Stimulated activated naive CD8-positive, alpha-beta T cell treated with anti-CD3 and anti-CD28 coated beads, Interleukin-15, Interleukin-2, amounts not matched to agents 100 ng/mL and 50 ng/mL, for 24 hours (primary cell): ENCODE data around the gene STX11.
A peak's percentile ranks its signal among the peaks of the same experiment; 100 is the strongest.

Experiments used
- H3K27ac Mint-ChIP-seq: one replicate; pipeline ENCODE4 v1.8.0; 2021; ENCODE audit warnings: mild to moderate bottlenecking, mixed read lengths
- H3K27me3 Mint-ChIP-seq: one replicate; pipeline ENCODE4 v1.8.0; 2021; ENCODE audit warnings: mixed read lengths
- H3K36me3 Mint-ChIP-seq: one replicate; pipeline ENCODE4 v1.8.0; 2021; ENCODE audit warnings: low read depth, mixed read lengths
- H3K4me1 Mint-ChIP-seq: one replicate; pipeline ENCODE4 v1.8.0; 2021; ENCODE audit warnings: low read depth, mixed read lengths
- H3K4me3 Mint-ChIP-seq: one replicate; pipeline ENCODE4 v1.8.0; 2021; ENCODE audit warnings: mild to moderate bottlenecking, mixed read lengths
- H3K9me3 Mint-ChIP-seq: one replicate; pipeline ENCODE4 v1.8.0; 2021; ENCODE audit warnings: mixed read lengths

Gene STX11

DNA sequence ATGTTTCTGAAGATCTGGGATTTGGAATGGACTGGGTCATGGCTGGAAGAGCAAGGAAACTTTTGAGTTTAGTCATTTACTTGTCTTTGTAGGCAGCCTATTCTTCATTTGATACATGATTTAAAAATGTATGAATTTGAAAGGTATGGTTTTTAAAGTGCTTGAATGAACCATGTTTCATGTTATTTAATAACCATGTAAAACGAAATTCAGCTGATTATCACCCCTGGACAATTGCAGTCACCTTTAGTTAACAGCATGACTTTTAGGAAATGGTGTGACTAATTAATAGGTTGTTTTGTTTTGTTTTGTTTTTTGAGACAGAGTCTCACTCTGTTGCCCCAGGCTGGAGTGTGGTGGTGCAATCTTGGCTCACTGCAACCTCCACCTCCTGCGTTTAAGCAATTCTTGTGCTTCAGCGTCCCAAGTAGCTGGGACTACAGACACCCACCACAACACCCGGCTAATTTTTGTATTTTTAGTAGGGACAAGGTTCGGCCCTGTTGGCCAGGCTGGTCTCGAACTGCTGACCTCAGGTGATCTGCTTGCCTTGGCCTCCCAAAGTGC, 2.1 kb downstream of the STX11 start:
- H3K4me1 Mint-ChIP-seq = peaks cover 64% of the 10 kb centered on the region
- H3K4me3 Mint-ChIP-seq = peak overlapping the region; percentile 93
- H3K27ac Mint-ChIP-seq = peak overlapping the region; percentile 96
- H3K9me3 Mint-ChIP-seq = no peaks in the 10 kb centered on the region
- peaks cover 58% of the 10 kb centered on the region for H3K36me3 Mint-ChIP-seq
- H3K27me3 Mint-ChIP-seq = no peaks in the 10 kb centered on the region

DNA sequence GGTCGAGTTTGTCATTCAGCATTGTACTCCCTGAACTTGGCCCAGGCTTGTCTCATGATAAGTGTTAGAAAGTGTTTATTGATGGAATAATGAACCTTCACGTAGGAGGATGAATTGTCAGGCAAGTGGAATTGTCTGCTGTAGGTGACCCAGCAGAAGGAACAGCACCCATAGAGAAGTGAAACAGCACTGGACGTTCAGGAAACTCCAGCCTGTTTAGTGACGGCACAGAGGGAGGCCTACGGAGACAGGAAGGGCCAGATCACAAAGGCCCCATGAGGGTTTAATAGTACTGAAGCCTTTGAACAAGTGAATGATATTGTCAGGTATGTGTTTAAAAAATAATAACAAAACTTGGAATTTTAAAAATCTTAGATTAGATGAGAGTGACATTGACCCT, 2.9 kb downstream of the STX11 start:
- H3K36me3 Mint-ChIP-seq = peaks cover 66% of the 10 kb centered on the region
- H3K4me3 Mint-ChIP-seq = peak overlapping the region; percentile 0
- H3K27ac Mint-ChIP-seq = no peak overlapping the region
- H3K4me1 Mint-ChIP-seq = peaks cover 64% of the 10 kb centered on the region
- no peaks in the 10 kb centered on the region for H3K27me3 Mint-ChIP-seq
- H3K9me3 Mint-ChIP-seq = no peaks in the 10 kb centered on the region

DNA sequence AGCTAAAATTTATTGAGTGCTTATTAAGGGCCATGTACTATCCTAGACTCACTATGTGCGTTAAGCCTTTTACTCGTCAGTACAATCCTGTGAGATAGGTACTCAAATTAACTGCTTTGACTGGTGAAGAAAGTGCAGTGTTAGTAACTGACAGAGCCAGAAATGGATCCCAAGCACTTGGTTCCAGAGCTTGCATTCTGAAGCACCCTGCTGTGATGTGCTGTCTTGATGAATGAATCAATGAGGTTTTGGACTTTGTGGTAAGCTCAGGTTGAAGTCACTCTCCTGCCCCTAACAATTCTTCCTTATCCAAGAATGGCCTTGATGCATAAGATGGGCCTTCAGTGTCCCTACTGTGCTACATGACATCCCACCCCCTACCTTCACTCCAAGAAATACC, 3.7 kb downstream of the STX11 start:
- H3K27ac Mint-ChIP-seq = no peak overlapping the region
- no peaks in the 10 kb centered on the region for H3K9me3 Mint-ChIP-seq
- peaks cover 72% of the 10 kb centered on the region for H3K36me3 Mint-ChIP-seq
- H3K4me1 Mint-ChIP-seq = peaks cover 64% of the 10 kb centered on the region
- H3K27me3 Mint-ChIP-seq = no peaks in the 10 kb centered on the region
- H3K4me3 Mint-ChIP-seq = no peak overlapping the region

GRCh38 chr6:144155529-144155928, 5.2 kb downstream of the STX11 start:
- H3K9me3 Mint-ChIP-seq = no peaks in the 10 kb centered on the region
- no peak overlapping the region for H3K27ac Mint-ChIP-seq
- peaks cover 78% of the 10 kb centered on the region for H3K36me3 Mint-ChIP-seq
- peak overlapping the region; percentile 27 for H3K4me3 Mint-ChIP-seq
- H3K27me3 Mint-ChIP-seq = no peaks in the 10 kb centered on the region
- peaks cover 59% of the 10 kb centered on the region for H3K4me1 Mint-ChIP-seq

GRCh38 chr6:144156338-144156737, 6.0 kb downstream of the STX11 start:
- Mint-ChIP-seq H3K4me3 (peak overlapping the region; percentile 12), H3K27me3 (no peaks in the 10 kb centered on the region), H3K4me1 (peaks cover 54% of the 10 kb centered on the region), H3K9me3 (no peaks in the 10 kb centered on the region), H3K27ac (no peak overlapping the region), H3K36me3 (peaks cover 74% of the 10 kb centered on the region)

DNA sequence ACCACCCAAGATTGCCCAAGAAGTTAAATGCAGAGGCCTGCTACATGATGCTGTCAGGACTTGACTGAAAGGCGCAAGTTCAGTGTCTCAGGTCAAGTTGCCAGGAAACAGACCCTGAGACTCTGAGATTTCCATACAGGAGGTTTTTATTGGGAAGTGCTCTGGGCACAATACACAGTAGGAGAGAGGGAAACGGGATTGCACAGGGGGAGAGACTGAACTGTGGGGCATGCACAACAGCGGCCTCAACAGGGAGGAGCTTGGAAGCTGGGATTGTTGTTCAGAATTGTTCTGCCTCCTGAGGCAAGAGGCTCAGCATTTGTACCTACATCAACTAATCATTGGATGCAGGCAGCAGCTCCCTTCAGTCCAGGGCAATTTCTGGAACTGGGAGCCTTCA, 6.7 kb downstream of the STX11 start:
- no peak overlapping the region for H3K4me3 Mint-ChIP-seq
- peaks cover 48% of the 10 kb centered on the region for H3K4me1 Mint-ChIP-seq
- H3K27me3 Mint-ChIP-seq = no peaks in the 10 kb centered on the region
- peaks cover 75% of the 10 kb centered on the region for H3K36me3 Mint-ChIP-seq
- no peaks in the 10 kb centered on the region for H3K9me3 Mint-ChIP-seq
- no peak overlapping the region for H3K27ac Mint-ChIP-seq

DNA sequence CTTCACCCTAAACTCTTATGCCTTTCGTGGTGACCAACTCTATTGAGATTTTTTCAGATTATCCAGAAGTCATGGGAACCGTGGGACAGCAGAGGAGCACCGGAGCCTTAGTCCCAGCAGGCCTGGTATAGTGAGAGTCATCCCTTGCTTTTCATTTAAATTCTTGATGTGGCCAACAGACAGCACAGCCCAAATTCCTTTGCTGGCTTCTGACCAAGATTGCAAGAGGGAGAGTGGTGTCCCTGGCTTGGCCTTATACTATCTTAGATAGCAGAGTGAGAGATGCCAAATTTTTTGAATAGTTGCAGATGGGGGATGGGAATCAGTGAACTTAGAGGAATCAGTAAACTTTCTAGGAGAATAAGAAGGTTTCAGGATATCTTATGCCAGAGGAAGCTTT, 7.8 kb downstream of the STX11 start:
- Mint-ChIP-seq H3K36me3 (peaks cover 75% of the 10 kb centered on the region), H3K4me3 (no peak overlapping the region), H3K27me3 (no peaks in the 10 kb centered on the region), H3K9me3 (no peaks in the 10 kb centered on the region), H3K27ac (no peak overlapping the region), H3K4me1 (peaks cover 36% of the 10 kb centered on the region)

DNA sequence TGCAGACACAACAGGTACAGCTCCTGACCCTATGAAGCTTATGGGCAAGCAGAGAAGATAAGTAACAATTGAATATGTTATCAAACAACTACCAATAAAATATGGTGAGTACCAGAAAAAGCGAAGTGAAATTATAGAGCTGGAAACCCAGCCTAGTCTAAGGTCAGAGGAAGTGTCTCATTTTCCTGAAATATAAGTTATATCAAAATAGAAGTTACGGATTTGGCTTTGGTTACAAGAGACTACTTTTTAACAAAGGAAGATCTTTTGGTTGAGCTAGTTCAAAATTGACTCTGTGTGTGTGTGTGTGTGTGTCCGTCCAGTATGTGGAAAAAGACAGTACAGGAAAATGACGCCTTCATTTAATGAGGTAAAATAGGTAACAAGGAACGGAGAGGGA, 8.9 kb downstream of the STX11 start:
- no peaks in the 10 kb centered on the region for H3K27me3 Mint-ChIP-seq
- H3K9me3 Mint-ChIP-seq = no peaks in the 10 kb centered on the region
- H3K27ac Mint-ChIP-seq = no peak overlapping the region
- peaks cover 65% of the 10 kb centered on the region for H3K36me3 Mint-ChIP-seq
- no peak overlapping the region for H3K4me3 Mint-ChIP-seq
- H3K4me1 Mint-ChIP-seq = peaks cover 27% of the 10 kb centered on the region

DNA sequence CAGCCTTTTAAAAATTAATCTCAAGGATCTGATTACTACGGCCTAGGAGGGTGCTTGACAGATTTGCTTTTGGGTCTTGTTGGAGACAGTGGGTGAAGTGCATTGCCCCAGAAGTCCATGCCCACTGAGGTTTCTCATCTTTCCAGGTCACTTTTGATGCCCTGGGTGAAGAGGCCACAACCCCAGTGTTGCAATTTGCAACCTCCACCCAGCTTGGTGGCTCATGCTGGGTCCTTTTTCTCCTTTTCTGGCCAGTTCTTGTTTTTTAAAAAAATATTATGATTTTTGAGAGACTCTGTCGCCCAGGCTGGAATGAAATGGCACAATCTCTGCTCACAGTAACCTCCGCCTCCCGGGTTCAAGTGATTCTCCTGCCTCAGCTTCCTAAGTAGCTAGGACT, 9.4 kb downstream of the STX11 start:
- Mint-ChIP-seq H3K9me3 (no peaks in the 10 kb centered on the region), H3K4me3 (no peak overlapping the region), H3K36me3 (peaks cover 61% of the 10 kb centered on the region), H3K4me1 (peaks cover 22% of the 10 kb centered on the region), H3K27ac (no peak overlapping the region), H3K27me3 (no peaks in the 10 kb centered on the region)

DNA sequence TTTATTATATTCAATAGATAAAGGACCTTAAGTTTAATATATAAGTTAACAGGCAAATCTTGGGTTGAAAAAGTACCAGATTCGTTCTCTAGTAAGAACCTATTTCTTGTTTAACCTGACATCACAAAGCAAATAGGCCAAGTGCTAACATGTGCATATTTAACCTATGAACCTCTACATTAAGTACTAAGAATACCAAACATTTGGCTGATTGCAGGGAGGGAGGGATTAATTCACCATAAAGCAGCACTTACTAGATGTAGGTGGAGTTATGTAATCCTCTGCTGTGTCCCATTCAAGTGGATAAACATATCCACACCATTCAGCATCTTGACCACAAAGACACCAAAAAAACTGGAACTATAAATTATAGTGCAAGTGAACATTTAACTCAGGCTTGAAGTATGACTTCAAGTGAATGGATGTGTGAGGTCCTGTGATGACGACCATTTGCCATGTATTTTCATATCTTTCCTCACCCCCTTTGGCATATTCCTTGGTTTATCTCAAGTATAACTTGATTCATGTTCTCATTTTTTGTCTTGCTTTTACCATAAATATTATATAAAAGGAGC, 10.2 kb downstream of the STX11 start:
- H3K4me3 Mint-ChIP-seq = no peak overlapping the region
- H3K27me3 Mint-ChIP-seq = no peaks in the 10 kb centered on the region
- peaks cover 14% of the 10 kb centered on the region for H3K4me1 Mint-ChIP-seq
- H3K36me3 Mint-ChIP-seq = peaks cover 56% of the 10 kb centered on the region
- no peak overlapping the region for H3K27ac Mint-ChIP-seq
- no peaks in the 10 kb centered on the region for H3K9me3 Mint-ChIP-seq

DNA sequence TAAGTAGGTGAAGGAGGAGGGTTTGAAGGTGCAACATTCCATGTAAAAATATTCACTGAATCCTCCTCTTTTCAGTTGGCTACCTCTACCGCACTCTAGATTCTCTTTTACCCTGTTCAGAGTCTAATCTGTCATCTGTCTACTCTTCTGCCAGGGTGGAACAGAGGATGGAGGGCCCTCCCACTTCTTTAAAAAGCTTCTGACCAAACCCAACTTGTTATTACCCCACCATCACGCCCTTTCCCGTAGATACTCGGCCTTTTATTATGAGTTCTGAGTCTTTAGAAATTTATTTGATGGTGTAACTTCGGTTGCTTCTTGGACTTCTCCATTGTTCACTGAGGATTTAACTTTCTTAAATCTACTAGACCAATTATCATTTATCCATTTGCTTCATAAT, 11.7 kb downstream of the STX11 start:
- peaks cover 46% of the 10 kb centered on the region for H3K36me3 Mint-ChIP-seq
- H3K4me3 Mint-ChIP-seq = no peak overlapping the region
- no peak overlapping the region for H3K27ac Mint-ChIP-seq
- no peaks in the 10 kb centered on the region for H3K27me3 Mint-ChIP-seq
- H3K9me3 Mint-ChIP-seq = no peaks in the 10 kb centered on the region
- H3K4me1 Mint-ChIP-seq = peaks cover under 1% of the 10 kb centered on the region

DNA sequence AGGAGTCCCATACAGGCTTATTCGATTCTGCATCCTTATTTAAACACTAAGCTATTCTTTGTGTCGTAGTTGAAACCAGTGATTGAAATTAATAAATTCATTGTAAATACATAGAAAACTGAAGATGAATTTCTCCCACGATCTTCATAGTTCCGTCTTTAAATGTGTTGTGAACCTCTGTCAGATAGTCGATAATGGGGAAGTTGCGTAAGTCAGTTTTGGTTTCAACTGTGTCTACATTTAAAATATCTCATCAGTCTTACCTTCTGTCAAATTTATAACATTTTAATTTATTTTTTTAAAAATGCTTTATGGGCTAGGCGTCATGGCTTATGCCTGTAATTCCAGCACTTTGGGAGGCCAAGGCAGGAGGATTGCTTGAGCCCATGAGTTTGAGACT, 12.7 kb downstream of the STX11 start:
- H3K4me1 Mint-ChIP-seq = no peaks in the 10 kb centered on the region
- H3K27ac Mint-ChIP-seq = no peak overlapping the region
- H3K27me3 Mint-ChIP-seq = no peaks in the 10 kb centered on the region
- no peaks in the 10 kb centered on the region for H3K9me3 Mint-ChIP-seq
- no peak overlapping the region for H3K4me3 Mint-ChIP-seq
- peaks cover 36% of the 10 kb centered on the region for H3K36me3 Mint-ChIP-seq

- peaks cover 46% of the 10 kb centered on the region for H3K36me3 Mint-ChIP-seq
- H3K4me1 Mint-ChIP-seq = no peaks in the 10 kb centered on the region
- H3K4me3 Mint-ChIP-seq = no peak overlapping the region
- no peaks in the 10 kb centered on the region for H3K9me3 Mint-ChIP-seq
- H3K27me3 Mint-ChIP-seq = no peaks in the 10 kb centered on the region
- H3K27ac Mint-ChIP-seq = no peak overlapping the region
Observed at GRCh38 chr6:144165784-144166183, 15.5 kb downstream of the STX11 start.

- Mint-ChIP-seq H3K4me1 (no peaks in the 10 kb centered on the region), H3K9me3 (no peaks in the 10 kb centered on the region), H3K27ac (no peak overlapping the region), H3K4me3 (no peak overlapping the region), H3K36me3 (peaks cover 55% of the 10 kb centered on the region), H3K27me3 (no peaks in the 10 kb centered on the region)
Observed at GRCh38 chr6:144170044-144170443, 19.7 kb downstream of the STX11 start.

- Mint-ChIP-seq H3K36me3 (peaks cover 61% of the 10 kb centered on the region), H3K9me3 (no peaks in the 10 kb centered on the region), H3K4me1 (no peaks in the 10 kb centered on the region), H3K27me3 (no peaks in the 10 kb centered on the region), H3K4me3 (no peak overlapping the region), H3K27ac (no peak overlapping the region)
Observed at GRCh38 chr6:144171406-144171805, 21.1 kb downstream of the STX11 start.

GRCh38 chr6:144174006-144174405, 23.7 kb downstream of the STX11 start:
- peaks cover 64% of the 10 kb centered on the region for H3K36me3 Mint-ChIP-seq
- H3K27ac Mint-ChIP-seq = no peak overlapping the region
- H3K9me3 Mint-ChIP-seq = no peaks in the 10 kb centered on the region
- peaks cover 18% of the 10 kb centered on the region for H3K4me1 Mint-ChIP-seq
- H3K4me3 Mint-ChIP-seq = no peak overlapping the region
- H3K27me3 Mint-ChIP-seq = no peaks in the 10 kb centered on the region
